Tibial nerve (tissue), 4 donors: ENCODE results near the gene ST6GALNAC5.

ENCODE experiments used
- EP300 ChIP-seq, 2 donors: sonication (generic); formaldehyde crosslinking; IDR thresholded peaks; one replicate each; pipeline ENCODE4 v1.6.1; 2017; ENCODE audit warnings: antibody characterized with exemption in 2 of 2, mild to moderate bottlenecking in 1 of 2
- TF ChIP-seq, protein P1 (sequence below), 5 experiments: fragments of 200-600 bp in 3 of 5; fragments of 450-650 bp in 2 of 5; sonication (generic) in 3 of 5; IDR thresholded peaks; one replicate each; pipeline ENCODE4 v1.5.1; 2016 to 2019; ENCODE audit warnings: antibody characterized with exemption in 5 of 5, mild to moderate bottlenecking in 3 of 5, moderate library complexity in 2 of 5

DNA sequence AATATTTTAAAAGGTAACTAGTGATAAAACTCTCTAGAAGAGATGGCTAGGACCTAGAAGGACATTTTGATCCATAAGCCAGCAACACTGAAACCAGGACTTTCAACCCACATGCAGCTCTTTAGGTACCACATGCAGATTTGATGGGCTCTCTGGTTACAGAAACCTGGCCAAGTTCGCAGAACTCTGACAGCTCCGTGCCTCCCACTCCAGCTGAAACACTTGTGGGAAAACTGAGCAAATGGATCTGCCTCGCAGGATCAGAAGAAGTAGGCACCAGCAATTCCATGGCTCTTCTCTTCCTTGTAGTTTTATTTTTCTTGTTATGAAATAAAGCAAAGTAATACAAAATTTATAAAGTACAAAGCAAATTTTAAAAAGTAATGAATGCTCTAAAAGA lies 58.5 kb downstream of the ST6GALNAC5 start:
- TF ChIP-seq EP300 (IDR thresholded peaks at IDR 0.05) = no peak
- TF ChIP-seq, protein P1, sequence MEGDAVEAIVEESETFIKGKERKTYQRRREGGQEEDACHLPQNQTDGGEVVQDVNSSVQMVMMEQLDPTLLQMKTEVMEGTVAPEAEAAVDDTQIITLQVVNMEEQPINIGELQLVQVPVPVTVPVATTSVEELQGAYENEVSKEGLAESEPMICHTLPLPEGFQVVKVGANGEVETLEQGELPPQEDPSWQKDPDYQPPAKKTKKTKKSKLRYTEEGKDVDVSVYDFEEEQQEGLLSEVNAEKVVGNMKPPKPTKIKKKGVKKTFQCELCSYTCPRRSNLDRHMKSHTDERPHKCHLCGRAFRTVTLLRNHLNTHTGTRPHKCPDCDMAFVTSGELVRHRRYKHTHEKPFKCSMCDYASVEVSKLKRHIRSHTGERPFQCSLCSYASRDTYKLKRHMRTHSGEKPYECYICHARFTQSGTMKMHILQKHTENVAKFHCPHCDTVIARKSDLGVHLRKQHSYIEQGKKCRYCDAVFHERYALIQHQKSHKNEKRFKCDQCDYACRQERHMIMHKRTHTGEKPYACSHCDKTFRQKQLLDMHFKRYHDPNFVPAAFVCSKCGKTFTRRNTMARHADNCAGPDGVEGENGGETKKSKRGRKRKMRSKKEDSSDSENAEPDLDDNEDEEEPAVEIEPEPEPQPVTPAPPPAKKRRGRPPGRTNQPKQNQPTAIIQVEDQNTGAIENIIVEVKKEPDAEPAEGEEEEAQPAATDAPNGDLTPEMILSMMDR (IDR thresholded peaks at IDR 0.05) = no peak
